GM23338 (cell line): ENCODE measurements around the gene CTNNA3.

Experiments
- CTCF ChIP-seq, 2 experiments: fragments of 200-600 bp in 1 of 2; sonication (generic) in 1 of 2; conservative IDR thresholded peaks; 2 replicates each; pipeline versions ENCODE4 v1.5.1 to v1.6.1; 2016 to 2017; ENCODE audit warnings: antibody characterized with exemption in 2 of 2, low read depth in 2 of 2, mild to moderate bottlenecking in 2 of 2, moderate library complexity in 1 of 2
- EZH2 ChIP-seq: fragments of 200-600 bp; sonication (generic); IDR thresholded peaks from one replicate; pipeline ENCODE4 v1.8.0; 2017; ENCODE audit warnings: antibody characterized with exemption, mild to moderate bottlenecking, low read depth; ENCODE audit not compliant: unreplicated experiment
- EZH2phosphoT487 ChIP-seq: fragments of 200-600 bp; sonication (generic); IDR thresholded peaks from one replicate; pipeline ENCODE4 v1.8.1; 2018; ENCODE audit warnings: antibody characterized with exemption; ENCODE audit not compliant: unreplicated experiment
- JUNB ChIP-seq: IDR thresholded peaks from one replicate; pipeline ENCODE4 v1.6.1; 2016; ENCODE audit warnings: antibody characterized with exemption; ENCODE audit not compliant: unreplicated experiment
- POLR2AphosphoS5 ChIP-seq: IDR thresholded peaks from 2 replicates; pipeline ENCODE4 v1.6.1; 2016; ENCODE audit warnings: antibody characterized with exemption, low read depth
- ZNF114 ChIP-seq: fragments of 250-450 bp; sonication (Bioruptor Pico); IDR thresholded peaks from 2 replicates; pipeline ENCODE4 v1.5.0; 2020; ENCODE audit warnings: mild to moderate bottlenecking, moderate library complexity
- ZNF331 ChIP-seq: fragments of 250-450 bp; sonication (Bioruptor Pico); IDR thresholded peaks from 2 replicates; pipeline ENCODE4 v1.5.0; 2020; ENCODE audit warnings: low read depth, mild to moderate bottlenecking, moderate library complexity
- TF ChIP-seq, protein P1 (sequence below): IDR thresholded peaks from one replicate; pipeline ENCODE4 v1.6.1; 2018; ENCODE audit warnings: antibody characterized with exemption; ENCODE audit not compliant: unreplicated experiment

DNA sequence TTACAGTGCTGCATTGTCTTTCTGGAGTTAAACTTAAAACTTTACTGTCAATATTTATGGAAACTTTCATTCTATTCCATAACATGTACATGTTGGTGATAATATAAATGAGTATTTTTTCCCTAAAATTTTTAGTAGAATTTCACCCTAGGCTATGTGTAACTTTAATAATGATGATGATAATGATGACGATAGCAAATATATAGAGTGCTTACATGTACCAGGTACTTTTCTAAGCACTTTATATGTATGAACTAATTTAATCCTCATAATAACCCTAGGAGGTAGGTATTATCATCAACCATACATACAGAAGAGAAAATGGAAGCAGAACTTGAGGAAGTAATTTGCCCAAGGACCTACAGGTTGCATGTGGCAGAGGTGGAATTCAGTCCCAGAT is 684.5 kb downstream of the CTNNA3 start:
- TF ChIP-seq CTCF (conservative IDR thresholded peaks at IDR 0.05; ENCODE audit: low read depth in 2 of 2), result no peak
- TF ChIP-seq POLR2AphosphoS5, result no peak
- TF ChIP-seq ZNF114 (CRISPR knock-in tag), result no peak
- no peak for TF ChIP-seq EZH2
- no peak for TF ChIP-seq EZH2phosphoT487
- no peak for TF ChIP-seq ZNF331 (CRISPR knock-in tag)
- TF ChIP-seq, protein P1, sequence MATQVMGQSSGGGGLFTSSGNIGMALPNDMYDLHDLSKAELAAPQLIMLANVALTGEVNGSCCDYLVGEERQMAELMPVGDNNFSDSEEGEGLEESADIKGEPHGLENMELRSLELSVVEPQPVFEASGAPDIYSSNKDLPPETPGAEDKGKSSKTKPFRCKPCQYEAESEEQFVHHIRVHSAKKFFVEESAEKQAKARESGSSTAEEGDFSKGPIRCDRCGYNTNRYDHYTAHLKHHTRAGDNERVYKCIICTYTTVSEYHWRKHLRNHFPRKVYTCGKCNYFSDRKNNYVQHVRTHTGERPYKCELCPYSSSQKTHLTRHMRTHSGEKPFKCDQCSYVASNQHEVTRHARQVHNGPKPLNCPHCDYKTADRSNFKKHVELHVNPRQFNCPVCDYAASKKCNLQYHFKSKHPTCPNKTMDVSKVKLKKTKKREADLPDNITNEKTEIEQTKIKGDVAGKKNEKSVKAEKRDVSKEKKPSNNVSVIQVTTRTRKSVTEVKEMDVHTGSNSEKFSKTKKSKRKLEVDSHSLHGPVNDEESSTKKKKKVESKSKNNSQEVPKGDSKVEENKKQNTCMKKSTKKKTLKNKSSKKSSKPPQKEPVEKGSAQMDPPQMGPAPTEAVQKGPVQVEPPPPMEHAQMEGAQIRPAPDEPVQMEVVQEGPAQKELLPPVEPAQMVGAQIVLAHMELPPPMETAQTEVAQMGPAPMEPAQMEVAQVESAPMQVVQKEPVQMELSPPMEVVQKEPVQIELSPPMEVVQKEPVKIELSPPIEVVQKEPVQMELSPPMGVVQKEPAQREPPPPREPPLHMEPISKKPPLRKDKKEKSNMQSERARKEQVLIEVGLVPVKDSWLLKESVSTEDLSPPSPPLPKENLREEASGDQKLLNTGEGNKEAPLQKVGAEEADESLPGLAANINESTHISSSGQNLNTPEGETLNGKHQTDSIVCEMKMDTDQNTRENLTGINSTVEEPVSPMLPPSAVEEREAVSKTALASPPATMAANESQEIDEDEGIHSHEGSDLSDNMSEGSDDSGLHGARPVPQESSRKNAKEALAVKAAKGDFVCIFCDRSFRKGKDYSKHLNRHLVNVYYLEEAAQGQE, result no peak
- no peak for TF ChIP-seq JUNB
